Sciatic nerve (tissue), 2 donors: ENCODE measurements around the gene CRABP2. TPM values are rescaled to one million over a fixed set of nuclear protein-coding genes. Genes with fewer than 3 reads are reported as not detected.

Experiments used
- ATAC-seq: fragments of 200-7000 bp; cut with Tn5 transposase; one replicate; pipeline ENCODE4 v1.9.1; 2020; ENCODE audit warnings: mild to moderate bottlenecking, moderate library complexity
- DNase-seq: peaks from one replicate; pipeline ENCODE4 v3.0.0-alpha.2; 2020; ENCODE audit warnings: low spot score
- intact Hi-C: fragments of 100-400 bp; cut with DNase I; formaldehyde crosslinking; loops from one replicate; pipeline ENCODE4 v1.14.2; 2022
- total RNA-seq: library from RNA; stranded (reverse); fragmentation: NEBNext Ultra II Directional; extraction: Animal tissue kit (Norgen Biotek cat#: 25700); gene quantifications from one replicate; pipeline ENCODE4 v1.2.1, GENCODE V29; 2021
- donor health status: DM: no; HTN: no; CAD: no.
- donor health status: DM: no; HTN: no; CAD: no.

The CRABP2 gene
- 40.0 TPM for total RNA-seq

GRCh38 chr1:156705321-156705917 lies at the start of gene CRABP2:
Gene CRABP2, minus strand, starts transcription at chr1:156705583. Its CDS starts 137 bp downstream, at chr1:156705446.
- ATAC-seq (peak; percentile 11), DNase-seq (peak; percentile 77)
- intact Hi-C loops = no loop called here

GRCh38 chr1:156754219-156754618 lies 48.8 kb upstream of the CRABP2 start:
- intact Hi-C loops = no loop called here

GRCh38 chr1:156752843-156753482 lies 47.6 kb upstream of the CRABP2 start:
- intact Hi-C loops = no loop called here
- peak; percentile 50 for DNase-seq
- ATAC-seq = no peak

More at GRCh38 chr1:156754219-156754618, 48.8 kb upstream of the CRABP2 start:
- ATAC-seq (no peak), DNase-seq (no peak)

- ATAC-seq = peak; percentile 85
- intact Hi-C loops = no loop called here
- peak; percentile 98 for DNase-seq
Measured at GRCh38 chr1:156751757-156752481, 46.5 kb upstream of the CRABP2 start.

- intact Hi-C loops = no loop called here
- DNase-seq = no peak
- ATAC-seq = no peak
Measured at GRCh38 chr1:156751451-156751756, 46.0 kb upstream of the CRABP2 start, which contains the start of gene HDGF. Gene HDGF, minus strand, starts transcription at chr1:156751675. Its CDS starts 246 bp downstream, at chr1:156751429.

GRCh38 chr1:156750711-156751450 lies 45.5 kb upstream of the CRABP2 start:
- intact Hi-C loops = no loop called here
- DNase-seq = peak; percentile 84
- ATAC-seq = no peak

GRCh38 chr1:156750191-156750672 lies 44.8 kb upstream of the CRABP2 start:
- intact Hi-C loops = no loop called here

GRCh38 chr1:156749419-156750118 lies 44.2 kb upstream of the CRABP2 start:
- no peak for DNase-seq
- no peak for ATAC-seq
- intact Hi-C loops = no loop called here

More at GRCh38 chr1:156750191-156750672, 44.8 kb upstream of the CRABP2 start:
- ATAC-seq (no peak), DNase-seq (no peak)

- peak; percentile 7 for ATAC-seq
- intact Hi-C loops = no loop called here
- DNase-seq = no peak
Measured at GRCh38 chr1:156748670-156749418, 43.5 kb upstream of the CRABP2 start.

- ATAC-seq = no peak
- DNase-seq = no peak
- intact Hi-C loops = no loop called here
Measured at GRCh38 chr1:156747742-156748669, 42.6 kb upstream of the CRABP2 start.

- peak; percentile 82 for ATAC-seq
- intact Hi-C loops = no loop called here
- peak; percentile 98 for DNase-seq
Measured at GRCh38 chr1:156746728-156747631, 41.6 kb upstream of the CRABP2 start.

- no peak for ATAC-seq
- DNase-seq = no peak
- intact Hi-C loops = no loop called here
Measured at GRCh38 chr1:156746406-156746727, 41.0 kb upstream of the CRABP2 start.

- intact Hi-C loops = no loop called here
- DNase-seq (no peak), ATAC-seq (no peak)
Measured at GRCh38 chr1:156745881-156746280, 40.5 kb upstream of the CRABP2 start.

- intact Hi-C loops = loop anchor here (5.0 kb wide), 1 partner anchor 1513 kb away; no protein-coding TSS in a partner anchor
Measured at GRCh38 chr1:156744786-156745419, 39.5 kb upstream of the CRABP2 start.

GRCh38 chr1:156744344-156744743 lies 39.0 kb upstream of the CRABP2 start:
- ATAC-seq = no peak
- DNase-seq = no peak
- intact Hi-C loops = loop anchor here (5.0 kb wide), 1 partner anchor 1512 kb away; no protein-coding TSS in a partner anchor

More at GRCh38 chr1:156744786-156745419, 39.5 kb upstream of the CRABP2 start:
- DNase-seq (no peak), ATAC-seq (no peak)
